A673 (cell line): ENCODE measurements around the gene SUSD1. TPM values are rescaled to one million over a fixed set of nuclear protein-coding genes. Genes with fewer than 3 reads are reported as not detected.

Experiments used
- BruUV-seq: library from RNA; stranded (reverse); fragments of 400-500 nt; replicated peaks from 2 replicates; lab custom pipeline; 2021; lab: Mats Ljungman, UMichigan
- CTCF ChIA-PET: fragments of 300-600 bp; sonication (Branson Sonifier 250); formaldehyde crosslinking; loops from one replicate; lab custom pipeline; 2022; ENCODE audit warnings: antibody characterized with exemption; lab: Charles Lee
- POLR2A ChIA-PET: fragments of 300-600 bp; sonication (Branson Sonifier 250); formaldehyde crosslinking; loops from one replicate; lab custom pipeline; 2022; ENCODE audit warnings: antibody characterized with exemption; ENCODE audit not compliant: low non-redundant PET; lab: Charles Lee
- DNase-seq: peaks from one replicate; pipeline ENCODE4 v3.0.0-alpha.2; 2015; ENCODE audit warnings: low spot score
- H3K27ac ChIP-seq: fragments of 200-600 bp; sonication (generic); 2 replicates; pipeline ENCODE4 v1.5.1; 2016; ENCODE audit warnings: mixed run types, low read depth, mild to moderate bottlenecking, mixed read lengths, antibody characterized with exemption, low read length; ENCODE audit not compliant: poor library complexity, severe bottlenecking
- H3K27me3 ChIP-seq: fragments of 200-600 bp; sonication (generic); replicated peaks from 2 replicates; pipeline ENCODE4 v1.6.1; 2017; ENCODE audit warnings: mixed run types, low read depth, mild to moderate bottlenecking, mixed read lengths, antibody characterized with exemption, low read length; ENCODE audit not compliant: insufficient read depth, poor library complexity
- H3K36me3 ChIP-seq: fragments of 200-600 bp; sonication (generic); 2 replicates; pipeline ENCODE4 v1.6.1; 2016; ENCODE audit warnings: mixed run types, mild to moderate bottlenecking, mixed read lengths, antibody characterized with exemption, low read length; ENCODE audit not compliant: insufficient read depth, poor library complexity, severe bottlenecking
- H3K4me1 ChIP-seq: fragments of 200-600 bp; sonication (generic); 2 replicates; pipeline ENCODE4 v1.6.1; 2017; ENCODE audit warnings: mixed run types, mild to moderate bottlenecking, mixed read lengths, antibody characterized with exemption, low read length; ENCODE audit not compliant: insufficient read depth, poor library complexity, severe bottlenecking
- H3K4me3 ChIP-seq: fragments of 200-600 bp; sonication (generic); 2 replicates; pipeline ENCODE4 v1.5.1; 2016; ENCODE audit warnings: low read depth, mixed run types, mild to moderate bottlenecking, mixed read lengths, low read length; ENCODE audit not compliant: poor library complexity, severe bottlenecking
- H3K9me3 ChIP-seq: fragments of 200-600 bp; sonication (generic); 2 replicates; pipeline ENCODE4 v1.6.1; 2016; ENCODE audit warnings: mixed run types, low read depth, mild to moderate bottlenecking, mixed read lengths, antibody characterized with exemption, low read length; ENCODE audit not compliant: poor library complexity, severe bottlenecking
- CTCF ChIP-seq: fragments of 300-800, 200-600 bp; sonication (generic); conservative IDR thresholded peaks from 2 replicates; pipeline ENCODE4 v1.5.1; 2017; ENCODE audit warnings: low read depth, mild to moderate bottlenecking, antibody characterized with exemption, low read length, moderate library complexity, mixed read lengths
- EZH2 ChIP-seq: fragments of 200-600 bp; sonication (generic); IDR thresholded peaks from 2 replicates; pipeline ENCODE4 v1.6.1; 2017; ENCODE audit warnings: borderline replicate concordance, low read depth, mild to moderate bottlenecking, mixed read lengths, antibody characterized with exemption, low read length; ENCODE audit not compliant: poor library complexity, severe bottlenecking
- intact Hi-C: fragments of 100-400 bp; cut with micrococcal nuclease; formaldehyde crosslinking; loops from one replicate; pipeline ENCODE4 v1.10.0; 2022; ENCODE audit not compliant: unreplicated experiment
- total RNA-seq: library from RNA; stranded (reverse); gene quantifications from 2 replicates; pipeline ENCODE4 v1.2.3, GENCODE V29; 2021

The SUSD1 gene
- total RNA-seq, 1 experiment from 2014 or later, result 14.9 TPM

- H3K9me3 ChIP-seq, result no peaks in the 10 kb centered on the region
- no TSS peak for BruUV-seq
- TF ChIP-seq CTCF (no peak), EZH2 (no peak)
- intact Hi-C loops, result no loop called here
- H3K4me3 ChIP-seq, result no peak overlapping the region
- H3K27me3 ChIP-seq, result no peaks in the 10 kb centered on the region
- ChIA-PET CTCF (no interaction called here), POLR2A (no interaction called here)
- H3K36me3 ChIP-seq, result no peaks in the 10 kb centered on the region
- peaks cover 7% of the 10 kb centered on the region for H3K4me1 ChIP-seq
- no peak for DNase-seq
- H3K27ac ChIP-seq, result peak overlapping the region; percentile 62
Observed at GRCh38 chr9:112042244-112042638, 132.9 kb downstream of the SUSD1 start.

GRCh38 chr9:112041536-112042243 lies 133.4 kb downstream of the SUSD1 start:
- Histone ChIP-seq H3K27ac (peak overlapping the region; percentile 62), H3K4me1 (peaks cover 7% of the 10 kb centered on the region), H3K4me3 (no peak overlapping the region), H3K9me3 (no peaks in the 10 kb centered on the region), H3K36me3 (no peaks in the 10 kb centered on the region), H3K27me3 (no peaks in the 10 kb centered on the region)
- intact Hi-C loops, result no loop called here
- DNase-seq, result peak; percentile 84
- TF ChIP-seq EZH2 (no peak), CTCF (no peak)
- POLR2A ChIA-PET, result no interaction called here
- BruUV-seq, result no TSS peak
- CTCF ChIA-PET, result interaction anchor here (0.6 kb wide), 1 partner anchor 13 kb away, joined by 3 read pairs; no protein-coding TSS in a partner anchor

DNA sequence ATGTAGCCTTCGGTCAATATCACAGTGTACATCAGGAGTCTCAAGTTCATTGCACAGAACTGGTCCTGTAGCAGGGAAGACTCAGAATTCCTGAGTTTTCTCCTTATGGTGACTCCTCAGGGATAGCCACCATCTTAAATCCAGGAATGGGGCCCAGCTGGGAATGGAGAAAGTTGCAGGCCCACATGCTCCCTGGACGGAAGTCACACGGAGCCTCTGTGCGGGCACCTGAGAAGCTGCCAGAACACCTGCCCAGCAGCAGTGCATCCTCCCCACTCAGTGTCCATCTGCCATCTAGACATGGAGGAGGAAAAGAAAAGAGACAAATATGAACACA lies 133.9 kb downstream of the SUSD1 start:
- Histone ChIP-seq H3K27ac (no peak overlapping the region), H3K4me1 (peaks cover 7% of the 10 kb centered on the region), H3K27me3 (no peaks in the 10 kb centered on the region), H3K4me3 (no peak overlapping the region), H3K36me3 (no peaks in the 10 kb centered on the region), H3K9me3 (no peaks in the 10 kb centered on the region)
- ChIA-PET POLR2A (no interaction called here), CTCF (interaction anchor here (0.6 kb wide), 1 partner anchor 14 kb away, joined by 3 read pairs; no protein-coding TSS in a partner anchor)
- intact Hi-C loops, result no loop called here
- no peak for DNase-seq
- no peak for TF ChIP-seq EZH2
- TF ChIP-seq CTCF, result no peak
- no TSS peak for BruUV-seq
